HepG2 (cell line): ENCODE results near the gene STK32B. TPM values are rescaled to one million over a fixed set of nuclear protein-coding genes. Genes with fewer than 3 reads are reported as not detected.

Source experiments
- ARID3A ChIP-seq: IDR thresholded peaks from 2 replicates; pipeline ENCODE4 v1.6.1; 2012; ENCODE audit warnings: low read depth, low read length, improper control_type of control experiment
- BCL6 ChIP-seq: IDR thresholded peaks from 2 replicates; pipeline ENCODE4 v1.6.1; 2016; ENCODE audit warnings: missing genetic modification reagents, missing compliant biosample characterization
- BRD4 ChIP-seq: sonication (generic); formaldehyde crosslinking; IDR thresholded peaks from 2 replicates; pipeline ENCODE4 v1.4.0; 2020; ENCODE audit warnings: missing genetic modification reagents
- CEBPB ChIP-seq: IDR thresholded peaks from 2 replicates; pipeline ENCODE4 v1.6.1; 2011; ENCODE audit warnings: low read depth, low read length, improper control_type of control experiment, borderline replicate concordance
- CENPT ChIP-seq: sonication (generic); formaldehyde crosslinking; IDR thresholded peaks from 2 replicates; pipeline ENCODE4 v1.8.0; 2022; ENCODE audit warnings: low read depth, mild to moderate bottlenecking, moderate library complexity, missing genetic modification reagents
- CREM ChIP-seq, 2 experiments: sonication (generic) in 1 of 2; formaldehyde crosslinking in 1 of 2; IDR thresholded peaks; 2 replicates each; pipeline versions ENCODE4 v1.4.0 to v1.6.1; 2016 to 2020; ENCODE audit warnings: antibody characterized with exemption in 1 of 2, mild to moderate bottlenecking in 1 of 2, missing genetic modification reagents in 1 of 2
- ELF3 ChIP-seq: IDR thresholded peaks from 2 replicates; pipeline ENCODE4 v1.6.1; 2016; ENCODE audit warnings: missing genetic modification reagents, missing compliant biosample characterization
- HMG20A ChIP-seq: IDR thresholded peaks from 2 replicates; pipeline ENCODE4 v1.6.1; 2016; ENCODE audit warnings: borderline replicate concordance
- TBX3 ChIP-seq: fragments of 450-650 bp; IDR thresholded peaks from 2 replicates; pipeline ENCODE4 v1.6.1; 2017; ENCODE audit warnings: antibody characterized with exemption, mild to moderate bottlenecking, inconsistent platforms, borderline replicate concordance
- TMF1 ChIP-seq: sonication (generic); formaldehyde crosslinking; IDR thresholded peaks from 2 replicates; pipeline ENCODE4 v1.8.1; 2022; ENCODE audit warnings: low read depth, missing genetic modification reagents
- ZNF3 ChIP-seq: IDR thresholded peaks from 2 replicates; pipeline ENCODE4 v1.7.0; 2017; ENCODE audit warnings: inconsistent platforms
- ZNF562 ChIP-seq: sonication (generic); formaldehyde crosslinking; IDR thresholded peaks from 2 replicates; pipeline ENCODE4 v1.8.0; 2022; ENCODE audit warnings: missing genetic modification reagents, borderline replicate concordance
- ZNF687 ChIP-seq: sonication (generic); formaldehyde crosslinking; IDR thresholded peaks from 2 replicates; pipeline ENCODE4 v1.5.1; 2020; ENCODE audit warnings: mild to moderate bottlenecking, missing genetic modification reagents, moderate library complexity
- polyA plus RNA-seq, 8 experiments: library from polyadenylated mRNA; depleted of rRNA in 3 of 8; stranded (reverse) in 7 of 8; unstranded in 1 of 8; fragments of >200 nt; fragmentation: Illumina TruSeq in 4 of 8; extraction: Trizol in 4 of 8; gene quantifications; 2 replicates each; pipeline versions ENCODE4 v1.2.1 to v1.2.3, GENCODE V29; 2011 to 2016; ENCODE audit warnings: low read depth in 4 of 8, missing spikeins in 1 of 8, mixed read lengths in 1 of 8; ENCODE audit not compliant: insufficient read depth in 1 of 8
- total RNA-seq, 5 experiments: library from RNA; depleted of rRNA; stranded (reverse); fragments of >200 nt; fragmentation: Illumina TruSeq; extraction: Trizol; gene quantifications; 2 replicates each; pipeline ENCODE4 v1.2.3, GENCODE V29; 2016; ENCODE audit warnings: low read depth in 1 of 5
- TF ChIP-seq, protein P1 (sequence below): sonication (generic); formaldehyde crosslinking; IDR thresholded peaks from 2 replicates; pipeline ENCODE4 v1.4.0; 2020; ENCODE audit warnings: missing genetic modification reagents, borderline replicate concordance
- TF ChIP-seq, protein P2 (sequence below): IDR thresholded peaks from 2 replicates; pipeline ENCODE4 v1.6.1; 2016; ENCODE audit warnings: low read depth, control low read depth

Gene STK32B
- total and polyA plus RNA-seq, 2 of the 13 experiments (the other 11 are each of a cell fraction or from before 2014, with no cell fraction given): not detected

GRCh38 chr4:5539584-5539983, 488.3 kb downstream of the STK32B start (continued):
- TF ChIP-seq, protein P1, sequence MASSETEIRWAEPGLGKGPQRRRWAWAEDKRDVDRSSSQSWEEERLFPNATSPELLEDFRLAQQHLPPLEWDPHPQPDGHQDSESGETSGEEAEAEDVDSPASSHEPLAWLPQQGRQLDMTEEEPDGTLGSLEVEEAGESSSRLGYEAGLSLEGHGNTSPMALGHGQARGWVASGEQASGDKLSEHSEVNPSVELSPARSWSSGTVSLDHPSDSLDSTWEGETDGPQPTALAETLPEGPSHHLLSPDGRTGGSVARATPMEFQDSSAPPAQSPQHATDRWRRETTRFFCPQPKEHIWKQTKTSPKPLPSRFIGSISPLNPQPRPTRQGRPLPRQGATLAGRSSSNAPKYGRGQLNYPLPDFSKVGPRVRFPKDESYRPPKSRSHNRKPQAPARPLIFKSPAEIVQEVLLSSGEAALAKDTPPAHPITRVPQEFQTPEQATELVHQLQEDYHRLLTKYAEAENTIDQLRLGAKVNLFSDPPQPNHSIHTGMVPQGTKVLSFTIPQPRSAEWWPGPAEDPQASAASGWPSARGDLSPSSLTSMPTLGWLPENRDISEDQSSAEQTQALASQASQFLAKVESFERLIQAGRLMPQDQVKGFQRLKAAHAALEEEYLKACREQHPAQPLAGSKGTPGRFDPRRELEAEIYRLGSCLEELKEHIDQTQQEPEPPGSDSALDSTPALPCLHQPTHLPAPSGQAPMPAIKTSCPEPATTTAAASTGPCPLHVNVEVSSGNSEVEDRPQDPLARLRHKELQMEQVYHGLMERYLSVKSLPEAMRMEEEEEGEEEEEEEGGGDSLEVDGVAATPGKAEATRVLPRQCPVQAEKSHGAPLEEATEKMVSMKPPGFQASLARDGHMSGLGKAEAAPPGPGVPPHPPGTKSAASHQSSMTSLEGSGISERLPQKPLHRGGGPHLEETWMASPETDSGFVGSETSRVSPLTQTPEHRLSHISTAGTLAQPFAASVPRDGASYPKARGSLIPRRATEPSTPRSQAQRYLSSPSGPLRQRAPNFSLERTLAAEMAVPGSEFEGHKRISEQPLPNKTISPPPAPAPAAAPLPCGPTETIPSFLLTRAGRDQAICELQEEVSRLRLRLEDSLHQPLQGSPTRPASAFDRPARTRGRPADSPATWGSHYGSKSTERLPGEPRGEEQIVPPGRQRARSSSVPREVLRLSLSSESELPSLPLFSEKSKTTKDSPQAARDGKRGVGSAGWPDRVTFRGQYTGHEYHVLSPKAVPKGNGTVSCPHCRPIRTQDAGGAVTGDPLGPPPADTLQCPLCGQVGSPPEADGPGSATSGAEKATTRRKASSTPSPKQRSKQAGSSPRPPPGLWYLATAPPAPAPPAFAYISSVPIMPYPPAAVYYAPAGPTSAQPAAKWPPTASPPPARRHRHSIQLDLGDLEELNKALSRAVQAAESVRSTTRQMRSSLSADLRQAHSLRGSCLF (CRISPR knock-in tag): no peak
- TF ChIP-seq ZNF687 (CRISPR knock-in tag) (no peak), HMG20A (CRISPR knock-in tag) (peak; percentile 50; the same call in 1 of the 2 replicates), TBX3 (peak; percentile 50; the same call in 1 of the 2 replicates), ZNF562 (CRISPR knock-in tag) (no peak), CREM (IDR thresholded peaks at IDR 0.05) (peak; percentile 31; the same call in 1 of the 2 replicates), CREM (CRISPR knock-in tag; IDR thresholded peaks at IDR 0.05) (no peak), BCL6 (CRISPR knock-in tag) (peak; percentile 43; the same call in 1 of the 2 replicates), CENPT (CRISPR knock-in tag) (no peak), ZNF3 (no peak), BRD4 (no peak), CEBPB (peak; percentile 51; the same call in 1 of the 2 replicates), ELF3 (CRISPR knock-in tag) (no peak), ARID3A (peak; percentile 66), TMF1 (CRISPR knock-in tag) (no peak)
- TF ChIP-seq, protein P2, sequence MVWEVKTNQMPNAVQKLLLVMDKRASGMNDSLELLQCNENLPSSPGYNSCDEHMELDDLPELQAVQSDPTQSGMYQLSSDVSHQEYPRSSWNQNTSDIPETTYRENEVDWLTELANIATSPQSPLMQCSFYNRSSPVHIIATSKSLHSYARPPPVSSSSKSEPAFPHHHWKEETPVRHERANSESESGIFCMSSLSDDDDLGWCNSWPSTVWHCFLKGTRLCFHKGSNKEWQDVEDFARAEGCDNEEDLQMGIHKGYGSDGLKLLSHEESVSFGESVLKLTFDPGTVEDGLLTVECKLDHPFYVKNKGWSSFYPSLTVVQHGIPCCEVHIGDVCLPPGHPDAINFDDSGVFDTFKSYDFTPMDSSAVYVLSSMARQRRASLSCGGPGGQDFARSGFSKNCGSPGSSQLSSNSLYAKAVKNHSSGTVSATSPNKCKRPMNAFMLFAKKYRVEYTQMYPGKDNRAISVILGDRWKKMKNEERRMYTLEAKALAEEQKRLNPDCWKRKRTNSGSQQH (CRISPR knock-in tag): no peak
